NCI-H1417 treated with DMSO at 0.1 percent for 48 hours (cell line): ENCODE results near the gene RPL13.
A peak's percentile ranks its signal among the peaks of the same experiment; 100 is the strongest.

Experiments used
- DNase-seq: peaks from one replicate; lab custom pipeline; 2025; lab: John Stamatoyannopoulos, UW

The RPL13 gene

DNA sequence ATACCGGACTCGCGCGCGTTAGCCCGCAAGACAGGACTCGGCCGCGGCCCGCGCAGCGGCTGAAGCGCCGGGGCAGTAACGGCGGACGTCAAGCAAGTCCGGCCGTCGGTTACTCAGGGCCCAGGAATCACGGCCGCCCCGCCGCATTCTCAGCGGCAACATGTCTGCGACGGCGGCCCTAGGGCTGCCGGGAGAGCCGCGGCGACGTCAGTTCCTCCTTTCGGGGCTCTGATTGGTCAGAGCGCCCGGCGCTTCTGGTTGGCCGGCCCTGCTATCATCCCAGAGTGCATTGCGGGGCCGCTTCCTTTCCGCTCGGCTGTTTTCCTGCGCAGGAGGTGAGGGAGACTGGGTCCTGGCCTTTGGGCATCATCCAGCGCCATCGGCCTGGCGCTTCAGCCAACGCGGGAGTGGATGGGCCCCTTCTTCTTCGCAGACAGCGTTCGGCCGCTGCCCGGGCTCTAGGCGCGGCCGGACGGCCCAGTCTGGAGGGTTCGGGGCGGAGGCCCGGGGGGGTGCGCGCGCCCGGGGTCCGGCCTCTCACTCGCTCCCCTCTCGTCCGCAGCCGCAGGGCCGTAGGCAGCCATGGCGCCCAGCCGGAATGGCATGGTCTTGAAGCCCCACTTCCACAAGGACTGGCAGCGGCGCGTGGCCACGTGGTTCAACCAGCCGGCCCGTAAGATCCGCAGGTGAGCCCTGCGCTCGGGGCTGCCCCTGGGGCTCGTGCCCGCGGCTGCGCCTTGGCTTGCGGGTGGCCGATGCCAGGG is at the start of gene RPL13:
RPL13 (plus strand) TSS at position 305 of the 764 bp plus-strand sequence; CDS start at position 583, 278 bp downstream.
- peak; percentile 53 for DNase-seq

DNA sequence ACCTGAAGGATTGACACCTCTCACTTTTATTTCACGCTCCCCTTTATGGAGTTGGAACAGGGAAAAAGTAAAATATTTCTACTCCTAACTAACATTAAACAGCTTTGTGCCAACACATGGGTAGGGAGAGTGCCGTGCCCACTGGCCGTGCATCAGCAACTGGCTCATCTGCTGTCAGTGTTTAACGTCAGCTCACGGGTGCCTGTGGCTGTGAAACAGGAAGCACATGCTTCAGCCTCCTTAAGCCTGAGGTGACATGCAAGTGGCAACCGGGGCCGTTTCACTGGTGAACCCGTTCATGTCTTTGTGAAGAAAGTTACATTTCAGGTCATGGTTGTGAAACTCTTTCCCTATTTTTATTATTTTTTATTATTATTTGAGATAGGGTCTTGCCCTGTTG is 49.1 kb upstream of the RPL13 start:
- no peak for DNase-seq

DNA sequence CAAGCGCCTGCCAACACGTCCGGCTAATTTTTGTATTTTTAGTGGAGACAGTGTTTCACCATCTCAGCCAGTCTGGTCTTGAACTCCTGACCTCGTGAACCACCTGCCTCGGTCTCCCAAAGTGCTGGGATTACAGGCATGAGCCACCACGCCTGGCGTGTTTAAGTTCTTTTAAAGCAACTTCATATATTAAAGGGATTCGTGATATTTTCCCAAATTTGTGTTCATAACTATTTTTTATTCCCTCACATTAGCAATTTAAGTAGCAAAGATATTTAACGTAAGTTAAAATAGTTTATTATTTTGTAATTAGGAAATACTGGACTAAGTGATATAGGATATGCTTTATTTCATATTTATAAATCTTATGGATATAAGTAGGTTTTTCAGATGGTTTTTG is 48.0 kb upstream of the RPL13 start:
- DNase-seq: no peak

DNA sequence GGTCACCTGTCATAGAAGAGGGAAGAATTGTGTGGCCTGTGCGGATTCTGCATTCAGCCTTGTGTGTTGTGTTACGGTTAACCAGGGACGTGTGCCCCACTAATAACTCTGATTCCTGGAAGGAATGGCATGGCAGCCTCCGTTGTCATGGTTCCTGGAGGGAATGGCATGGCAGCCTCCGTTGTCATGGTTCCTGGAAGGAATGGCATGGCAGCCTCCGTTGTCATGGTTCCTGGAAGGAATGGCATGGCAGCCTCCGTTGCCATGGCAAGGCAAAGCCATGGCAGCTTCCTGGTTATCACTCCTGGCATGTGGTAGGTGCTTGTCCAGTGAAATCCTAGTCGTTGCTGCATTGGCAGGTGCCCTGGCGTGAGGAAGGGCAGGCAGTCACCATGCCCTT is 43.4 kb upstream of the RPL13 start:
- no peak for DNase-seq

DNA sequence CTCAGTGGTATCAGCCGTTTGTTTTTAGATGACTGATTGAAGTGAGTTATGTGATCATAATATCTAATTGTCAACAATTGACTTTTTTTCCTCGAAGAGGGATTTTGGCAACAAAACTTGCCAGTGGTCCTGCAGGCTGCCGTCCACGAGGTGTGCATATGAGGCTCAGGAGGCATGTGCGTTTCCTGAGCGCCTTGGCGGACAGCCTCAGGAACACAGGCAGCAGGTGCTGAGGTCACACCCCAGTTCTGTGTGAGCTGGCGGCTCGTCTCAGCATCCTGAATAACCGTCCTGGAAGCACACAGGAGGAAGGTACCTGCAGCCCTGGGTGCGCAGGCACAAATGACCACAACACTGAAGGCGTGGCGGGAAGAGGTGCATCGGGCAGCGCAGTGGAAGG is 40.6 kb upstream of the RPL13 start:
- no peak for DNase-seq

DNA sequence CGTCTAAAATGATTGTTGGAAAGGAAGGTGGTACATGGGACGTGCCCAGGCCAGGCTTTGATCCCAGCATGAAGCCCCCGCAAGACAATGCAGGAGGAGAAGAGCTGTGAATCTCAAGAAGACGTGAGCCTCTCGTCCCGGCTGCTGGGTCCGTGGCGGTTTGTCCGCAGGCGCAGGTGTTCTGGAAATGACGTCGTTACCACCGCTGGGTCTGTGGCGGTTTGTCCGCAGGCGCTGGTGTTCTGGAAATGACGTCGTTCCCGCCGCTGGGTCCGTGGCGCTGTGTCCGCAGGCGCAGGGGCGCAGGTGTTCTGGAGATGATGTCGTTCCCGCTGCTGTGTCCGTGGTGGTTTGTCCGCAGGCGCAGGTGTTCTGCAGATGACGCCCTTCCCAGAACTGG is 38.2 kb upstream of the RPL13 start:
- no peak for DNase-seq

DNA sequence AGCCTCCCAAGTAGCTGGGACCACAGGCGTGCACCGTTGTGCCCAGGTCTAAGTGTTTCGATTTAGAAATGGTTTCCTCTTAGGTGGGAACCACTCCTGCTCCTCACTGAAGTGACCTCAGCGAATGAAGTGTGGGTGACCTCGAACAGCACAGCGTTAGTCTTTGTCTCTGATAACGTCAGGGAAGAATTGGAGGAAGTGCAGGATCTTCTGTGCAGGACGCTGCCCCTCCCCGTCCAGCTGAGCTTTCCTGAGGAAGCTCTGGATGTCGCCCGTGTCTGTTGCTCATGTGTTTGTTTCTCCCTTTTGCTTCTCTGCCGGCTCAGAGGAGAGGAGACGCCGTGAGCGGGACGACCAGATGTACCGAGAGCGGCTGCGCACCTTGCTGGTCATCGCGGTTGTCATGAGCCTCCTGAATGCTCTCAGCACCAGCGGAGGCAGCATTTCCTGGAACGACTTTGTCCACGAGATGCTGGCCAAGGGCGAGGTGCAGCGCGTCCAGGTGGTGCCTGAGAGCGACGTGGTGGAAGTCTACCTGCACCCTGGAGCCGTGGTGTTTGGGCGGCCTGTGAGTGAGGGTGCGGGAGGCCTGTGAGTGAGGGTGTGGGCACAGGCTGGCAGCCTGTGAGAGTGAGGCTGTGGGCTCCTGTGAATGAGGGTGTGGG is 36.7 kb upstream of the RPL13 start:
- no peak for DNase-seq

DNA sequence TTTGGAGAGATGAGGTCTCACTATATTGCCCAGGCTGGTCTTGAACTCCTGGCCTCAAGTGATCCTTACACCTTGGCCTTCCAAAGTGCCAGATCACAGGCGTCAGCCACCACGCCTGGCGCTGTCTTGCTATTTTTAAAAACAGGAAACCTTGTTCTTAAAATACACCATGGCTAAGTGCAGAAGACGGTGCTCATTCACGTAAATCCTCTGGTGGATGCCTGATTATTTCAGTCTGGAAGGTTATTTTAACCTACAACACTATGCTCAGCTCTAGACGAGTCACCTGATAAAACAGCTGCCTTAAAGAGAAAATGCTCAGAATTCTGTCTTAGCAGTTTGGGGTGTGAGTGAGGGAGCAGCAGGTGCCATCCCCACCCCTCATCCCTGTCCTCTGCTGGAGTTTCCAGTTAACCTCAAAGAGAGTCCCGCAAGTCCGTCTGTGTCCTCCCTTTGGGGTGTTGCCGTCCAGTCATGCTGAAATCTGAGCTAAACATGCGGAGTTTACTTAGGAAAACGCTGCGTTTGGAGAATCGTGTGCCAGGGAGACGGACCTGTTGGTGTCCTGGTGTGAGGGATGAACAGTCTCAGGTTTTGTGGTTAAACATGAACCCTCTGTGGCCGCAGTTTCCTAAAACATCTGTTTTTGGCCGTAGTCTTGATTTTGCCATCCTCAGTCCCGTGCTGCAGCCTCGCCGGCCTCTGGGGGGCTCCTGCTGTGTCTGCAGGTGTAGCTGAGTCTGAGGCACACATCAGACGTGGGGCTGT is 35.2 kb upstream of the RPL13 start:
- DNase-seq: no peak

DNA sequence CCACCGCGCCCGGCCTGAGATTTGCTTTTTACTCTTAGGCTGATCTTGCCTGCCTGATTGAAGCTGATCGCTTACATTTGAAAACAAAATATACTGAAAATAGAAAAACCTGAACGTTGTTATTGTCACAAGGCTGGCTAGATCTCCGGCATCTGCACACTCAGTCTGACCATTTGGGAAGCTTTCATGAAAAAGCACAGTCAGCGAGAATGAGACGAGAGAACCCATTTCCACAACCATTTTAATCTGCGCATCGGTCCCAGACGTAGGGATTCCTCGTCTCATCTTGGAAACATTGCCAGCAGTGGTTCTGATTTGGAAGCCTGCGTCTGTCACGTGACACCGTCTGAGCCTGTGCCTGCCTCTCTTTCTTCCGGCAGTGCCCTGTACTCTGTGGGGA is 31.4 kb upstream of the RPL13 start:
- DNase-seq: no peak

DNA sequence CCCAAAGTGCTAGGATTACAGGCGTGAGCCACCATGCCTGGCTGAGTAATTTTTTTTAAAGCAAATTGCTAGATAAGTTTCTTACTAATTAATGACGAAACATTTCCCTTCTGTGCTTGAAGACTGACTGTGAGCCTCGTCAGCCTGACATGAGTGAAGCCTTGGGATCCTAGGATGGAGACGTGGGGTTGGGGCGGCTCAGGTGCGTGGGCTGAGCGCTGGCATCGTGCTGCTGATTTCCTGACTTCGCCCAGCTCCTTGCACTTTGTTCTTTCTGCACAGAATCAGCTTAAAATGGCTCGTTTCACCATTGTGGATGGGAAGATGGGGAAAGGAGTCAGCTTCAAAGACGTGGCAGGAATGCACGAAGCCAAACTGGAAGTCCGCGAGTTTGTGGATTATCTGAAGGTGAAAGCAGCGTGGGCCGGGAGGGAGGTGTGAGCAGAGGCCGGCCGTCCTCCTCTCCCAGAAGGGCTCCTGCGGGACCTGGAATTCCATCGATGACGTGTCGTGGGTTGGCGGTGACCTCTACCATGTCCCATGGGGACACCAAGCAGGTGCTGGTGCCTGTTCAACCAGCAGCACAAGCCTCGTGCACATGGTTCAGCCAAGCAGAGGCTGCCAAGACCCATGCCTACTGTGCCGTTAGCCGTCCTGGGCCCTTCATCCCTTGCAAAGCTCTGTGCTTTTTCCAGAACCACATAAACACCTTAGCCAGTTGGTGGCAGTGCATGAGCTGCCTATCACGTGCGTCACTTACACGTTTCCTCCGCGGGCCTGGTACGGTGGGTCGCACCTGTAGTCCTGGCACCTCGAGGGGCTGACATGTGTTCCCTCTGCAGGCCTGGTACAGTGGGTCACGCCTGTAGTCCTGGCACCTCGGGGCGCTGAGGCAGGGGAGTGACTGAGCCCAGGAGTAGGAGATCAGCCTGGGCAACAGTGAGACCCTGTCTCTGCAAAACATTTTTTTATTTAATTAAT is 29.8 kb upstream of the RPL13 start:
- no peak for DNase-seq

DNA sequence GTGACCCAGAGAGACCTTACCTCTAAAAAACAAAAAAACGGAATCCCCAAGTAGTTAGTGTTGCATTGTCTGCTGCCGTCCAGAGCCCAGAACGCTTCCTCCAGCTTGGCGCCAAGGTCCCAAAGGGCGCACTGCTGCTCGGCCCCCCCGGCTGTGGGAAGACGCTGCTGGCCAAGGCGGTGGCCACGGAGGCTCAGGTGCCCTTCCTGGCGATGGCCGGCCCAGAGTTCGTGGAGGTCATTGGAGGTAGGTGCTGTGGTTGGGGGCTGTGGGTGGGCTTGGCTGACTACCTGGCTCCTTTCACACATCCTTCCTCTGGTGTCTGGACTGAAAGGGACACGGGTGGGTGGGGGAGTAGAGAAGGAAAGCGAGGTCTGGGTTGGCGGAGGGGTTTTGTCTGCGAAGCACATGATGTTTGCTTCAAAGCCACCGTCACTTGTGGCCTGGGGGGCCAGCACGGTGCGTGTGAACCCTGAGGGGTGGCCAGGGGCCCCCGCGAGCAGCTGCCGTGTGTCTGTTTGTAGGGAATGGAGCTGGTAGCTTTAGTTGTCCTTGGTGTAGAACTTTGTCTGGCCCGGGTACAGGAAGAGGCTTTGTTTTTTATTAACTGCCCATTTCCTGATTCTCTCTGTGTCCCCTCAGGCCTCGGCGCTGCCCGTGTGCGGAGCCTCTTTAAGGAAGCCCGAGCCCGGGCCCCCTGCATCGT is 28.5 kb upstream of the RPL13 start:
- no peak for DNase-seq

DNA sequence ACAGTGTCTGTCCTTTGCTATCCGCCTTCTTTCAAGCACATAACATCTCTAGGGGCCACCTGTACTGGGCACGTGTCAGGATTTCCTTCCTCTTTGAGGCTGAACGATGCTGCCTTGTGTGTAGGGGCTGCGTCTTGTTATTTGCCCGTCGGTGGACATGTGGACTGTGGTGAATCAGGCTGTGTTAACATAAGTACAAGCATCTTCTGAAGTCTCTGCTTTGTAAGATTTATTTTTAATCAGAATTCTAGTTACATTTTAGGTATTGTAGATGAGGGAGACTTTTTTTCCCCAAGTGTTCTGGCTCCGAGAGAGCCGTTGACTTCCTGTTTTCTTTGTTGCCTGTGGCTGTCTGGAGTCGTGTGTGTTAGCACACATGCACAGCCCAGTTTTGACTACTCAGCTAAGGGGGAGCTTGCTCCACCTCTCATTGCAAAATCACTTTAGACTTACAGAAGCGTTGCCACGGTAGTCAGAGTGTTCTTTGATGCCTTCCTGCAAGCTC is 26.2 kb upstream of the RPL13 start:
- DNase-seq: no peak

DNA sequence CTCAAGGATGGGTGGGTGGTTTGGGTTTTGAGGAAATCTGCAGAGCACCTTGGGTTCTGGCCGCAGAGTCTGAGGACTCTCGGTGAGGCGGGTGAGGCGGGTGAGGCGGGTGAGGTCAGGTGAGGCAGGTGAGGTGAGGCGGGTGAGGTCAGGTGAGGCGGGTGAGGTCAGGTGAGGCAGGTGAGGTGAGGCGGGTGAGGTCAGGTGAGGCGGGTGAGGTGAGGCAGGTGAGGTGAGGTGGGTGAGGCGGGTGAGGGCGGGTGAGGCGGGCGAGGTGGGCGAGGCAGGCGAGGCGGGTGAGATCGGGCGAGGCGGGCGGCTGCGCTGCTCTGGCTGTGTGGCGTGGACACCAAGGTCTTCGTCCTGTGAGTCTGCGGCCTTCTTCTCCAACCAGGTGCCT is 24.1 kb upstream of the RPL13 start:
- DNase-seq: no peak

DNA sequence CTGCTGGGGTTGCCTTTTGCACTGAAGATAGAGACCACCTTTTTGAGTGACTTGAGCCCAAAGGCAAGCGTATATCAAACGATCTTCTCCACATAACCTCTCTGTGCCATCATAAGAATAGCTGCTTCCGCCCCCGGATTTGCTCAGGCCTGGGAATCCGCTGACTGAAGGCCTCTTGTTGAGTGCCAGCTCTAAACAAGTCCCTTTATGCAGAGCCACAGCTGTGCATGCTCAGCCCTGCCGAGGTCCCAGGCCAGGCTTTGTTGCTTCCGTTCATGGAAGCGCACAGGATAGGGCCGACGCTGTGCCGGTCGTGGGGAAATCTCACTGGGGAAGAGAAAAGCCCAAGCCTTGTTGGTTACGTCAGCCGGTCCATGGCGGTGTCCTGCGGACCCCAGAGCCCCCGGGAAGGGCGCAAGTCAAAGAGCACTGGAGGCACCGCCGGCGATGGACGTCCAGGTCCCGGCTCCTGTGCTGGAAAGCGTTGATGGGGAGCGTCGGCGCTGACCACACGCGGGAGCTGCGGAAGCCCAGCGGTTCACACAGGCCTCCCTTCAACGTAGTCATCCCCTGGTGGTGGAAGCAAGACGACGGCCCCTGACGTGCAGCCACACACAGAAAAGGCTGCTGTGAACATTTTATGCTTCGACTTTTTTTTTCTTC is 23.5 kb upstream of the RPL13 start:
- DNase-seq: no peak

DNA sequence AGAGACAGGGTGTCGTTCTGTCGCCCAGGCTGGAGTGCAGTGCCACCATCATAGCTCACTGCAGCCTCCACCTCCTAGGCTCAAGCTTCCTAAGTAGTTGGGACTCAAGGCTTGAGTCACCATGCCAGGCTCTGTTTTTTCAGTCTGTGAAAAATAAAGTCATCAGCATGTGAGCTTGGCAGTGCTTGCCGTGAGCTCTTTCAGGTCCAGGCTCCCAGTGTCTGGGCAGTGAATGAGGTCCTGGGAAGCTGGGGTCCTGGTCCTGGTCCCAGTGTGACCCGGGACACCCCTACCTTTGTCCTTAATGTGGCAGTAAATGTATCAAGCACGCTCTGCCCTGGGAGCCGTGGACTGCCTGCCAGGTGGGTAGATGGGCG is 22.9 kb upstream of the RPL13 start:
- DNase-seq: no peak

DNA sequence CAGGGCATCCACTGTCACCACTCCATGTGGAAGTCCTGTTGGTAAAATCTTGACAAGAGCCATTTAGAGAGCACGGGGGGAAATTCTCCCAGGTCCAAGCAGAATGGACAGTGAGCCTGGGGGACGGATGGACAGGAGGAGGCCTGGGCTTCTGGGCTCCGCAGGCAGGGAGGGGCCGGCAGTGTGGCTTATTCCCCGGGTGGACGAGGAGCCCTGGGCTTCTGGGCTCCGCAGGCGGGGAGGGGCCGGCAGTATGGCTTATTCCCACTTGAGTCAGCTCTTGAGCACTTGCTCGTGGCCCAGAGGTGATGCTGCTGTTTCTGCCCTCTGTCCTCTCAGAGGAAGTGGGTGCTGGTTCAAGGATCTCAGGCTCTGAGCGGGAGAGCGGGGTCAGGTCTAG is 22.2 kb upstream of the RPL13 start:
- no peak for DNase-seq

DNA sequence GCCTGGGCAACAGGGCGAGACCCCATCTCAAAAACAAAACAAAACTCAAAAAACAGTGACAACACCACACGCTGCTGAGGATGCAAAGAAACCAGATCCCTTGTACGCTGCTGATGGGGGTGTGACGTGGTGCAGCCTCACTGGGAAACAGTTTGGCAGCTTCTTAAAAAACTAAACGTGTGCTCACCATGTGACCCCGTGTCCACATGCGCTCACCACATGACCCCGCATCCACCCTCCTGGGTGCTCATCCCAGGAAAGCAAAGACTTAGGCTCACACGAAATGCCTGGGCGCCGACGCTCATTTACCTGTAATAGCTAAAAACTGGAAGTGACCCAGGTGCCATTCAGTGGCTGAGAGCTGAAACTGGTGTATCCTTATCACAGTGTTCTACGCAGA is 19.9 kb upstream of the RPL13 start:
- no peak for DNase-seq

DNA sequence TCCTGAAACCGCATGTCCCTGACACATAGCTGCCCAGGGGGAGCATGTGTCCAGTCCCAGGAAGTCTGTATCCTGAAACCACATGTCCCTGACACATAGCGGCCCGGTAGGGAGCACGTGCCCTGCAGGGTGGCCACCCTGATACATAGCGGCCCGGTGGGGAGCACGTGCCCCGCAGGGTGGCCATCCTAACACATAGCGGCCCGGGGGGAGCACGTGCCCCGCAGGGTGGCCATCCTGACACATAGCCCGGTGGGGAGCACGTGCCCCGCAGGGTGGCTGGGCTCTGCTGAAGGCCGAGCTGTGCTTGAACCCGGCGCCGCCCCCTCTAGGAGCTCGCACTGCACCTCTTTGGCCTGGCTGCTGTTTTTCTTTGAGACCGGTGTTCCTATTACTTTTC is 18.7 kb upstream of the RPL13 start:
- no peak for DNase-seq

DNA sequence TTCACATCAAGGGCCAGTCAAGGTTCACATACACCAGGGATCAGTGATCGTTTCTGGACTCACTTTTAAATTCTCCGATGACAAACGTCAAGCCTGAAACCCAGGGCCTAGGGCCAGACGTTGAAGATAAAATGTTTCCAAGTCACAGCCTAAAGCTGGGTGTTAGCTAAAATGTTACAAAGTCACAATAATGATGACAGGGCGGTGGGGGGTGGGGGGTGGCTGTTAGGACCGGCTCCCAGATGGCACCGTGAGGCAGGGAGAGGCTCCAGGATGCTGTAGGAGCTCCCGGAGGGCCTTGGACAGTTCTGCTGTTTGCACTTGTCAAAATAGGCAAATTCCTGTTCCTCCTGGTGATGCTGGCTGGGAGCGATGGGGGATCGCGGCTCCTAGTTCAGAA is 16.4 kb upstream of the RPL13 start:
- DNase-seq: no peak

DNA sequence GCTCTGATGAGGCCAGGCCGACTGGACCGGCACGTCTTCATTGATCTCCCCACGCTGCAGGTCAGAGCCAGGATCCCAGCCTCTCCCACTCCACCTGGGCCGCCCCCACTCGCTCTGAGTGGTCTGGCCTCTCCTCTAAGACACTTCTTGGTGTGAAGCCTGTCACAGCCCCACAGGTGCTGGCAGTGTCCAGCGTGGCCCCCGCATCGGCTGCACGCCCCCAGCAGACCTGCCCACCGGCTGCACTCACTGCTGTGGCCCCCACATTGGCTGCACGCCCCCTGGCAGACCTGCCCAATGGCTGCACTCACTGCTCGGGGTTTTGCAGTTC is 15.8 kb upstream of the RPL13 start:
- DNase-seq: no peak
